Left ventricle myocardium superior (tissue), 1 donor: ENCODE data around the gene PNMA3. TPM values are rescaled to one million over a fixed set of nuclear protein-coding genes. Genes with fewer than 3 reads are reported as not detected.
"Not testable (repeated sequence)": the region's sequence is repeated elsewhere in the genome, so short reads cannot be mapped to it uniquely, and the experiment has no call there.

ENCODE experiments used
- ATAC-seq: fragments of 200-7000 bp; cut with Tn5 transposase; one replicate; pipeline ENCODE4 v1.9.1; 2020; ENCODE audit warnings: mild to moderate bottlenecking, moderate library complexity
- DNase-seq: peaks from one replicate; pipeline ENCODE4 v3.0.0-alpha.2; 2020
- intact Hi-C: fragments of 100-400 bp; cut with micrococcal nuclease; formaldehyde crosslinking; loops from one replicate; pipeline ENCODE4 v1.11.0; 2022
- long read RNA-seq: library from polyadenylated mRNA; unstranded; transcript quantifications from one replicate; pipeline ENCODE4 v2.0.0, GENCODE V29; 2021
- total RNA-seq: library from RNA; stranded (reverse); fragmentation: NEBNext Ultra II Directional; extraction: Animal tissue kit (Norgen Biotek cat#: 25700); gene quantifications from one replicate; pipeline ENCODE4 v1.2.1, GENCODE V29; 2021
- donor health status: DM: no; HTN: yes; CAD: no; lungs with severe emphysema.

Gene PNMA3, protein sequence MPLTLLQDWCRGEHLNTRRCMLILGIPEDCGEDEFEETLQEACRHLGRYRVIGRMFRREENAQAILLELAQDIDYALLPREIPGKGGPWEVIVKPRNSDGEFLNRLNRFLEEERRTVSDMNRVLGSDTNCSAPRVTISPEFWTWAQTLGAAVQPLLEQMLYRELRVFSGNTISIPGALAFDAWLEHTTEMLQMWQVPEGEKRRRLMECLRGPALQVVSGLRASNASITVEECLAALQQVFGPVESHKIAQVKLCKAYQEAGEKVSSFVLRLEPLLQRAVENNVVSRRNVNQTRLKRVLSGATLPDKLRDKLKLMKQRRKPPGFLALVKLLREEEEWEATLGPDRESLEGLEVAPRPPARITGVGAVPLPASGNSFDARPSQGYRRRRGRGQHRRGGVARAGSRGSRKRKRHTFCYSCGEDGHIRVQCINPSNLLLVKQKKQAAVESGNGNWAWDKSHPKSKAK
- total RNA-seq: 1.8 TPM
- long read RNA-seq, partial matches to known transcripts: 4 of 4 reads
- long read RNA-seq, other reads (novel, unspliced or antisense): 0 of 4 reads

DNA sequence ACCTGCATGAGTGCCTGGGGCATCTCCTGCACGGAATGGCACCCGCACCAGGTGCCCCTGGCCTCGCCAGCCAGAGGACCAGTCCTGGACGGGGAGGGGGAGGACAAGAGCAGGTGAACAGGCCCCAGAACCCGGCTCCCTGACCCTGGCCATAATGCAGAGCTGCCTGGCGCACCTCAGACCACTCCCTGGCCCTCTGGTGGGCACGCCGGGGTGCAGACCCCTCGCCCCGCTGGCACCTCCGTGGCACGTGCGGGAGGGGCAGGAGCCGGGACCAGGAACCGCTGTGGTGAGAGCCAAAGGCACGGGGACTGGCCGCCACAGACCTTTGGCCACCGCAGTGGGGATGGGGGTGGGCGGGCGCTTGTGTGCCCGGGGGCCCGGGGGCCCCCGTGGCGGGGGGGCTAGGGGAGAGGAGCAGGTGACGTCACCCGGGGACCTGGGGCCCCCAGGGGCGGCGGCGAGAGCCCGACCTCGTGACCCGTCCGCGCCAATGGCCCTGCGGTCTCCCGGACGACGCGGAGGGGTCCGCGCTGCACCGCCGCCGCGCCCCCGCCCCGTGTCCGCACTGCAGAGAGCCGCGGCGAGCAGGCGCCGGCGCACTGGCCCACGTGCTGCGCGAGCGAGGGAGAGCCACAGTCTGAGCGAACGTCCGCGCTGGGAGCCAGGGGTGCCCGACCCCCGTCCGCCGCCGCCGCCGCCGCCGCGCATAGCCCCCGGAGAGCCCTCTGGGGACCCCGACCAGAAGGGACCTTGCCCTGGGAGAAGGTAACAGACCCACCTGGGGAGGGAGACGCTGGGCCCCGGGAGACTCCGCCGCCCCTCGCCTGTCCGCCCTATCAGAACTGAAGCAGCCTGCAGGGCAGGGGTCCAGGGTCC is at the start of gene PNMA3:
Gene PNMA3, plus strand, starts transcription at position 600 of the 879 bp plus-strand sequence. CDS start 586 bp downstream, outside the sequence.
- intact Hi-C loops: no loop called here
- ATAC-seq (peak; percentile 66), DNase-seq (no peak)

DNA sequence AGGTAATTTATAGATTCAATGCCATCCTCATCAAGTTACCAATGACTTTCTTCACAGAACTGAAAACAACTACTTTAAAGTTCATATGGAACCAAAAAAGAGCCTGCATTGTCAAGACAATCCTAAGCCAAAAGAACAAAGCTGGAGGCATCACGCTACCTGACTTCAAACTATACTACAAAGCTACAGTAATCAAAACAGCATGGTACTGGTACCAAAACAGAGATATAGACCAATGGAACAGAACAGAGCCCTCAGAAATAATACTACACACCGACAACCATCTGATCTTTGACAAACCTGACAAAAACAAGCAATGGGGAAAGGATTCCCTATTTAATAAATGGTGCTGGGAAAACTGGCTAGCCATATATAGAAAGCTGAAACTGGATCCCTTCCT is 39.1 kb upstream of the PNMA3 start:
- not testable (repeated sequence) for ATAC-seq

DNA sequence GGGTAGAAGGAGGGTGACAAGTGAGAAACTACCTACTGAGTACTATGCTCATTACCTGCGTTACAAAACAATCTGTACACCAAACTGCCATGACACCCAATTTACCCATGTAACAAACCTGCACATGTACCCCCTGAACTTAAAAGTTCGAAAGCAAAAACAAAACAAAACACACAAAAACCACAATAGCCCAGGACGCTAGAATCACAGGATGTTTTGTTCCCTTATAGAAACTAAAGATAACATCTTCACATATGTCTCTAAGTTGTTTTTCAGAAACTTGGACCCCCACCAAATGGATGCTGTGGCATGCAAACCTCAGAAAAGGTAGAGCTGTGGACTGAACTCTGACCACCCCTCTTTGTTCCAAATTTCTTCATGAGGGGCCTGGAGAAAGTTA is 37.1 kb upstream of the PNMA3 start:
- no peak for DNase-seq
- intact Hi-C loops: no loop called here
- ATAC-seq: no peak

More for the DNA sequence above, 39.1 kb upstream of the PNMA3 start:
- DNase-seq, intact Hi-C loops: not testable (repeated sequence)

DNA sequence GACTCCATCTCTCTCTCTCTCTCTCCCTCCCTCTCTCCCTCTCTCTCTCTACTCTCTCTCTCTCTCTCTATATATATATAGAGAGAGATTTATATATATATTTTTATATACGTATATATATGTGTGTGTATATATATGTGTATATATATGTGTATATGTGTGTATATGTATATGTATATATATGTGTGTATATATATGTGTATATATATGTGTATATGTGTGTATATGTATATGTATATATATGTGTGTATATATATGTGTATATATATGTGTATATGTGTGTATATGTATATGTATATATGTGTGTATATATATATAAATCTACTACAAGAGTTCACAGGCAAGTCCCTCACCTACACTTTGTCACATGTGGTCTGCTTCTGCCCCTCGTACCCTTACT is 29.8 kb upstream of the PNMA3 start:
- intact Hi-C loops, ATAC-seq, DNase-seq: not testable (repeated sequence)

DNA sequence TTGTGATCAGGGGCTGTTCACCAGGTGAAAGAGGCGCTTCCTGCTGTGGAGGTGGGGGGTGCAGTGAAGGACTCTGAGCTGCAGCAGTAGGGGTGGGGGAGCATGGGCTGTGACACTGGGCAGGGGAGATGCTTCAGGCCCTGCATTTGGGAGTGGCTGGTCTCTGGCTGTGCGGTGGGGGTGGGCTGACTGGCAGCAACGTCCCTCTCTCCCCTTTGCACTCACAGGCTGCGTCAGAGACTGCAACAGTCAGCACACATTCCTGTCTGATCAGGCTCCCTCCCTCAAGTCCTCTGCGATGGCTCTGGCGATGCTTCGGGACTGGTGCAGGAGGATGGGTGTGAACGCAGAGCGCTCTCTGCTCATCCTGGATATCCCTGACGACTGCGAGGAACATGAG is 27.8 kb upstream of the PNMA3 start:
- DNase-seq, intact Hi-C loops: not testable (repeated sequence)

DNA sequence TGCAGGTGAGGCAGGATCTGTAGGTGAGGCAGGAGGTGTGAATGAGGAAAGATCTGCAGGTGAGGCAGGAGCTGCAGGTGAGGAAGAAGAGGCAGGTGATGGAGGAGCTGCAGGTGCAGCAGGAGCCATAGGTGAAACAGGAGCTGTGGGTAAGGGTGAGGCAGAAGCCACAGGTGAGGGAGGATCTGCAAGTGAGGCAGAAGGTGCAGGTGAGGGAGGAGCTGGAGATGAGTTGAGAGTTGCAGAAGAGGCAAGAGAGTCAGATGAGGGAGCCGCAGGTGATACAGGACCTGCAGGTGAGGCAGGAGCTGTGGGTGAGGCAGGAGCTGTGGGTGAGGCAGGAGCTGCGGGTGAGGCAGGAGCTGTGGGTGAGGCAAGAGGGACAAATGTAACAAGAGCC is 27.1 kb upstream of the PNMA3 start:
- DNase-seq (no peak), ATAC-seq (no peak)
- intact Hi-C loops: no loop called here

More for the DNA sequence above, 27.8 kb upstream of the PNMA3 start:
- not testable (repeated sequence) for ATAC-seq

DNA sequence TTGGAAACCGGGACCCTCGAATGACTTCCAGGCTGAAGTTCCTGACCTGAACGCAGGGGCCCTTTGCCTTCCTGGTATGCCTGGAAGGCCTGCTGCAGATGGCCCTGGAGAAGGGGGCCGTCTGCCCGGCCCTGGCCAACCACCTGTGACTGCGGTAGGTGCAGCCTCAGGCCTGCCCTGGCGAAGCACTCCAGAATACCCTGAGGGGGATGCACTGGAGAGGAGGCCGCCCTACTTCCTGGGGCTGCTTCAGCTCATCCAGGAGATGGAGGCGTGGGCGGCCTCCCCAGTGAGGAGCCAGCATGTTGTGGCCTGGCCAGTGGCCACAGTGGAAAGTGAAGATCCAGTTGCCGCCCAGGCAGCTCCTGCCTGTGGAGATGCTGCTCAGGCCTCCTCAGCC is 26.4 kb upstream of the PNMA3 start:
- ATAC-seq (no peak), DNase-seq (no peak)
- intact Hi-C loops: no loop called here

DNA sequence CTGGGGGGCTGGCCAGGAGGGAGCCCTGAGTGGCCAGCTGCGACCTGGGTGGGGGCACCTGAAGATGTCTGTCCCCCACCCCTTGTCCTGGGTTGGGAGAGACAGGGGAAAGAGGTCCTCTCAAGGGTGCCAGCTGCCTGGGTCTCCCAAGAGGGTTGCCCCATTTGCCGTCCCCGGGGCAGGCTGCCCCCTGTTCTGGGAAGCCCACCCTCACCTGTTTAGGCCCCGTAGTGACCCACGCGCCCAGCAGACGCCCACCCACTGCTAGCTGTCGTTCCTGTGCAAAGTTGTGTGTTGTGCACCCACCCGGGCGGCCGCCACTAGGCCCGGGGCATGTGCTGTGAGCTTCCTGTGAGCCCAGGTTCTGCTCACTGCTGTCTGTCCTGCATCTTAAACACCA is 25.5 kb upstream of the PNMA3 start:
- ATAC-seq (no peak), DNase-seq (no peak)
- intact Hi-C loops: no loop called here

DNA sequence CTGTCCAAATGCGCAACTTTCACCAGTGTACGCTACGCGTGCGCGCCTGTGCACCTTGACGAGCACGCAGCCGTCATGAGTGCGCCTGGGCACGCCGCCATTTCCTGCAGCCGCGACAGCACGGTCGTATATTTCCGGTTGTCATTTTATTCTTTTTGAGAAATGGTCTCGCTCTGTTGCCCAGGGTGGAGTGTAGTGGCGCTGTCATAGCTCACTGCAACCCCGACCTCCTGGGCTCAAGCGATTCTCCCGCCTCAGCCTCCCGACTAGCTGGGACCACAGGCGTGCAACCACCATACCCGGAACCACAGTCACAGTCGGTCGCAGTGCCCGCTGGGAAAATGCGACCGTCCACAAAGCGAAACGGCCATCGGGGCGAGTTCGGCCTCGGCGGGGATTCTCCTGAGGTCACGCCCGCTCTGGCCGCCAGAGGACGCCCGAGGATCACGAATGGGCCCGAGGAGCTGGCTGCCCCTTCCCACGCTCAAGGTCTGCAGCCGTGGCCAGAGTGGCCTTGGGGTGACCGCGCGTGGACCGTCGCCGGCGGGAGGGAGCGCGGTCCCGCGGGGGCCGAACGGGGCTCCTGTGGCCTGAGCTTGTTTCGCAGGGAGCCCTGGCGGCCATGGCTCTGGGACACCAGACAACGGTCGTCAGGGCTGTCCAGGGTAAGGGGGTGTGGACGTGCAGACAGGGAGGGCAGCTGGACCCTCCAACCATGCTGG is 23.7 kb upstream of the PNMA3 start:
- intact Hi-C loops: no loop called here
- DNase-seq: peak; percentile 85
- ATAC-seq: peak; percentile 95

DNA sequence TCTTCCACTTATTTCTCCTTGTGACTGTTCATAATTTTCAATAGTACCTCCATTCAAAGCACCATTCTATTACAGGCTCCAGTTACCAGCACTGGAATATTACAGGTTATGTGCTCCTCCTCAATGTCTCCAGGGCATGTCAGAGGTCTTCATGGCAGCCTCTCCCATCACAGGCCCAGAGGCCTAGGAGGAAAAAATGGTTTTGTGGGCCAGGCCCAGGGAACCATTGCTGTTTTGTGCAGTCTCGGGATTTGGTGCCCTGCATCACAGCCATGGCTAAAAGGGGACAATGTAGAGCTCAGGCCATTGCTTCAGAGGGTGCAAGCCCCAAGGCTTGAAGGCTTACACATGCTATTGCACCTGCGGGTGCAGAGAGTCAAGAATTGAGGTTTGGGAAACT is 7.2 kb upstream of the PNMA3 start:
- ATAC-seq: no peak
- DNase-seq: no peak
- intact Hi-C loops: no loop called here

DNA sequence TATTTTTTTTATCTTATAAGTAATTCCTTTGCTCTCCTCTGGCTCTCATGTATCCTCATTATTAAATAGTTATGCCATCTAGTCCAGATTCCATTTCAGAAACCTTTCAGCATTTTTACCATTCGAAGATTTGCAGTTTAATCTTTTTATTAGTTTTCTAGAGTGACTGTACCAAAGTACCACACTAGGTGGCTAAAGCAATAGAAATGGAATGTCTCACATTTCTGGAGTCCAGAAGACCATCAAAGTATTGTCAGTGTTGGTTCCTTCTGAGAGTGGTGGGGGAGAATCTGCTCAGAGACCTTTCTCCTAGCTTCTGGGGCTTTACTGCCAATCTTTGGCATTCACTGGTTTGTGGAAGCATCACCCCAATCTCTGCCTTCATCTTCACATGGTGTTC is 3.7 kb upstream of the PNMA3 start:
- ATAC-seq: no peak
- DNase-seq: no peak
- intact Hi-C loops: no loop called here

DNA sequence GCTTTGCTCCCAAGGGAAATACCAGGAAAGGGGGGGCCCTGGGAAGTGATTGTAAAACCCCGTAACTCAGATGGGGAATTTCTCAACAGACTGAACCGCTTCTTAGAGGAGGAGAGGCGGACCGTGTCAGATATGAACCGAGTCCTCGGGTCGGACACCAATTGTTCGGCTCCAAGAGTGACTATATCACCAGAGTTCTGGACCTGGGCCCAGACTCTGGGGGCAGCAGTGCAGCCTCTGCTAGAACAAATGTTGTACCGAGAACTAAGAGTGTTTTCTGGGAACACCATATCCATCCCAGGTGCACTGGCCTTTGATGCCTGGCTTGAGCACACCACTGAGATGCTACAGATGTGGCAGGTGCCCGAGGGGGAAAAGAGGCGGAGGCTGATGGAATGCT is 1.0 kb downstream of the PNMA3 start:
- intact Hi-C loops: no loop called here
- ATAC-seq: no peak
- DNase-seq: no peak

DNA sequence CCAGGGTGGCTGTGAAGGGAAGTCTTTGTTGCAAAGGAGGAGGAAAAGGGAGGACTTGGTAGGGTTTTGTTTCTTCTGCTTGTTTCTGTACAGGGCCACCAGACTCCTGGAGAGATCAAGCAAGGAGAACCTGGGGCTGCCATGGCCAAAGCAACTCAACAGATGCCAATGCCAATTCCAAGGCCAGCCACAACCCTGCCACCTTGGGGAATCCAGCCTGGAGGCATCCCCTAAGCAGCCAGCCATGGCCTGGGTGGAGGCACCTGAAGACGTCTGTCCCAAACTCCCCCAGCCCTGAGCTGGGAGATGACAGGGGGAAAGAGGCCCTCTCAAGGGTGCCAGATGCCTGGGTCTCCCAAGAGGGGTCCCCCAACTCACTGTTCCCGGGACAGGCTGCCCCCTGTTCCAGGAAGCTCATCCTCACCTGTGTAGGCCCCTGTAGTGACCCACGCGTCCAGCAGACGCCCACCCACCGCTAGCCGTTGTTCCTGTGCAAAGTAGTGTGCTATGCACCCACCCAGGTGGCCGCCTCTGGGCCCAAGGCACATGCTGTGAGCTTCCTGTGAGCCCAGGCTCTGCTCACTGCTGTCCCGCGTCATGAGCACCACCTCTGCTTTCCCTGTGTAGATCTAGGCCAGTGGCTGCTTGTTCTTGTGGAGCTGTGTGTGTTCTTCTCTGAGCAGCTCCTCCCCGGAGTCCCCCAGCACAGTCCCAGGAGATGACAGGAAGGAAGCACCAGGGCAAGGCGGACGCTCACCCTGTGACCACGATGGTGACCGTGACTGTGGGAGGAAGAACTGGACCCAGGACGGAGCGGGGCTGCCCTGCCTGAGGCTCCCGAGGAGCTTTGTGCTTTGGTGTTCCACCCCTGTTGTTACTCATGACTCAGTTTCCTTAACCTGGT is 3.2 kb downstream of the PNMA3 start:
- ATAC-seq (no peak), DNase-seq (no peak)
- intact Hi-C loops: no loop called here

DNA sequence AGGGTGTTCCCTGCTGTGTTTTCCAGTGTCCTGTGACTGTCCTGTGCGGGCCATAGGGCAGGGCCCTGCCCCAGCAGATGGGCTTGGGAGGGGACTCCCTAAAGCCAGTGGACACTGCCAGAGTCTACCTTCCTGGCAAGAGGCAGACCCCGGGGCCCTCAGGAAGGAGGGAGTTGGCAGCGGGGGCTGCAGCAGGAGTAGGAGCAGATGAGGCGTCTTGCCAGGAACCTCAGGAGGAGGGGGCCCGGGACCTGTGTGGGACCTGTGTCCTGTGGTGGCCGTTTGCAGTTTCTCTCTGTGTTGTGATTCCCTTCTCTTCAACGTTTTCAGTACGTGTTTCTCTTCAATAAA is 3.8 kb downstream of the PNMA3 start:
- ATAC-seq (no peak), DNase-seq (no peak)
- intact Hi-C loops: no loop called here

DNA sequence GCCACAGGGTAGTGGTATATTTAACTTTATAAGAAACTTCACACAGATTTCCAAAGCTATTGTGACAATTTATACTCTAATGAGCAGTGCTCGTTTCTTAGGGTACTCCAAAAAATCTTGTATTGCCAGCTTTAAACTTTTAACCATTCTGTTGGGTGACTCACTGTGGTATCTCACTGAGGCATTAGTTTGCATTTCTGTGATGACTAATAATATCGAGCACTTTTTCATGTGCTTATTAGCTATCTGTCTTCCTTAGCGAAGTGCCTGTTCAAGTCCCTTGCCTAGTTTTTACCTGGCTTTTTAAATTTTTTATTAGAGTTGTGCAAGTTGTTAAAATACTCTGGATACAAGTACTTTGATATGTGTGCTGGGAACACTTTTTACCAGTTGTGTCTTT is 5.5 kb downstream of the PNMA3 start:
- intact Hi-C loops: no loop called here
- ATAC-seq: no peak
- no peak for DNase-seq

DNA sequence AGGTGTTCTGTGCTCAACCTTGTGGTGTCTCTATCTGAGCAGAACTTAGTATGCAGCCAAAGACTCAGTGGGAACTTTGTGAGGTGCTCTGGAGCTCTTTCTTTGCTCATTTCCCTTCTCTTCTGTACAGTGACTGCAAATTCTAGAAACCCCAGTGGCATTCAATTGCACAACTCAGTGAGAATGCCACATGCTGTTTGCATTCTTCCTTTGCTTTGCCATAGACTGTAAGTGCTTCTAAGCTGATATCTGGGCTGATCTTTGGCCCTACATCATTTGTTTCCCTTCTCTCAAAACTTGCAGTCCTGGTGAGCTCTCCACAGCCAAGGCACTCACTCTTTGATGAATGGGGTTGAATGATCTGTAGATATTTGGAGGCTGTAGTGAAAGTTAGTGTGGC is 7.0 kb downstream of the PNMA3 start:
- DNase-seq (no peak), ATAC-seq (no peak)
- intact Hi-C loops: no loop called here

DNA sequence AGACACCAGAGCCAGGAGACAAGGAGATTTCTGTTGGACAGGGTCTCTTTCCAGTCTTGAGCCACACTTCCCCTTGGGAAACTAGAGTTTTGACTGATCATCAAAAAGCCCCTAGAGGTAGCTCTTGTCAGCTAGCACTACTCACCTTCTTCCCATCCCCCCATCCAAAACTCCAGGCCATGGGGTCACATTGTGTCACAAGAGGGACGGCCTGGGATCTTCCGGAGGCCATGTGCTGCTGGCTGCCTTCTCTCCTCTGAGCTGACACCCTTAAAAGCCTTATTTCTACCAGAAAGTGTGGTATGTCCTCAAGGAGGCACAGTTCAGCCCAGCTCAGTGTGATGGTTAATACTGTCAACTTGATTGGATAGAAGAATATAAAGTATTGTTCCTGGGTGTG is 7.8 kb downstream of the PNMA3 start:
- intact Hi-C loops: no loop called here
- no peak for ATAC-seq
- no peak for DNase-seq

DNA sequence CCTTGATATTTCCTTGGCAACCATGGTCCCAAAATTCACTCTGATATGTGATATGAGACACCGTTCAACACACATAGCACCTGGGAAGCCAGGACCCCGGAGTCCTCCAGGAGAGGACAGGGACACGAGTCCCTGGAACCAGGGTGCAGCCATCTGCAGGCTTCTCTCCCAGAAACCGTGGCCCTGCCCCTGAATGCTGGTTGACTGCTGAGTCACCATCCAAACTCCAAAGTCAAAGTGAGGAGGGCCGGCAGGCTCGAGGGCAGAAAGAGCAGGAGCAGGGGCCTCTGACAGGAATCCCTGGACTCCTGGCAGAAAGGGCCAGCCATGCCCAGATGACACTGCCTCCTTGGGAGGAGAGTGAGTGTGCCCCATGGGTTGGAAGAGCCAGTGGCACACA is 9.1 kb downstream of the PNMA3 start:
- intact Hi-C loops: no loop called here
- DNase-seq: no peak

DNA sequence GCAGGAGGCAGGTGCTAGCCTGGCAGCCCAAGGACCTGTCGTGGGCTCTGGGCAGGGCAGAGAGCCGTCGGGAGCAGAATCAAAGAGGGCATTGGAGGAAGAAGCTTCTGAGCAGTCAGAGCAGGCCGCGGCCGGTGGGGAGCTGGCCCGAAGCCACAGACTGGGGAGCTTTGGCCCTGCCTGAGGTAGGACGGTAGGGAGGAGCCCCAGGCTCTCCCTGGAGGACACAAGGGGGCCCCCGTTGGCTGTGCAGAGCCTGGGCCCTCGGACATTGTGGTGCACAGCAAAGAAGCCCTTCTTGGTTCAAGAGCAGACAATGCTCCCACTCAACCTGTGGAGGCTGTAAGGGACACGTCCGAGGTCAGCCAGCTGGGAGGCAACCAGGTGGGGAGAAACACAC is 10.1 kb downstream of the PNMA3 start:
- ATAC-seq, DNase-seq, intact Hi-C loops: not testable (repeated sequence)

More for the DNA sequence above, 9.1 kb downstream of the PNMA3 start:
- ATAC-seq: no peak
